CD4-positive, CD25-positive, alpha-beta regulatory T cell (primary cell): ENCODE measurements around the gene PXT1. TPM values are rescaled to one million over a fixed set of nuclear protein-coding genes. Genes with fewer than 3 reads are reported as not detected.
"Not testable (repeated sequence)": the region's sequence is repeated elsewhere in the genome, so short reads cannot be mapped to it uniquely, and the experiment has no call there.

ENCODE experiments used
- ATAC-seq, 2 donors: fragments of 150-1000 bp; cut with Tn5 transposase; one replicate each; pipeline ENCODE4 v1.10.0; 2021; ENCODE audit warnings: low read depth in 2 of 2, moderate number of reproducible peaks in 2 of 2, moderate library complexity in 1 of 2
- DNase-seq, 3 donors: peaks; one replicate each; pipeline versions ENCODE4 v3.0.0 to v3.0.0-alpha.2; 2012 to 2022; ENCODE audit warnings: mixed read lengths in 1 of 3
- H3K27ac ChIP-seq: one replicate; pipeline ENCODE4 v1.7.0; 2013; ENCODE audit warnings: mild to moderate bottlenecking, low read length; ENCODE audit not compliant: insufficient read depth, poor library complexity, severe bottlenecking
- H3K27me3 ChIP-seq: one replicate; pipeline ENCODE4 v1.7.0; 2013; ENCODE audit warnings: low read length; ENCODE audit not compliant: control insufficient read depth, insufficient read depth
- H3K36me3 ChIP-seq: one replicate; pipeline ENCODE4 v1.7.0; 2013; ENCODE audit warnings: mild to moderate bottlenecking, low read length, moderate library complexity; ENCODE audit not compliant: control insufficient read depth, insufficient read depth
- H3K4me1 ChIP-seq: 2 replicates; pipeline ENCODE4 v1.7.0; 2013; ENCODE audit warnings: mild to moderate bottlenecking, low read length; ENCODE audit not compliant: insufficient read depth, control insufficient read depth, poor library complexity, severe bottlenecking
- H3K4me3 ChIP-seq: one replicate; pipeline ENCODE4 v1.7.0; 2013; ENCODE audit warnings: low read depth, mild to moderate bottlenecking, low read length, moderate library complexity
- H3K9me3 ChIP-seq, 2 experiments: 1 replicate in 1 of 2; 2 replicates in 1 of 2; pipeline ENCODE4 v1.7.0; 2013; ENCODE audit warnings: low read length in 2 of 2, mild to moderate bottlenecking in 1 of 2, moderate library complexity in 1 of 2; ENCODE audit not compliant: control insufficient read depth in 2 of 2
- H3K27ac Mint-ChIP-seq, 3 donors: one replicate each; pipeline ENCODE4 v1.8.0; 2020 to 2022; ENCODE audit warnings: mild to moderate bottlenecking in 3 of 3, mixed read lengths in 3 of 3, moderate library complexity in 2 of 3
- H3K27me3 Mint-ChIP-seq: one replicate; pipeline ENCODE4 v1.8.0; 2022; ENCODE audit warnings: mild to moderate bottlenecking, mixed read lengths
- H3K36me3 Mint-ChIP-seq: one replicate; pipeline ENCODE4 v1.8.0; 2020; ENCODE audit warnings: mixed read lengths
- H3K4me1 Mint-ChIP-seq, 4 donors: one replicate each; pipeline ENCODE4 v1.8.0; 2020 to 2022; ENCODE audit warnings: mixed read lengths in 4 of 4, mild to moderate bottlenecking in 1 of 4
- H3K4me3 Mint-ChIP-seq, 4 donors: one replicate each; pipeline ENCODE4 v1.8.0; 2020 to 2022; ENCODE audit warnings: mild to moderate bottlenecking in 4 of 4, mixed read lengths in 4 of 4, moderate library complexity in 3 of 4
- H3K9me3 Mint-ChIP-seq, 7 donors: one replicate each; pipeline ENCODE4 v1.8.0; 2020 to 2022; ENCODE audit warnings: mixed read lengths in 7 of 7, mild to moderate bottlenecking in 3 of 7, moderate library complexity in 2 of 7
- polyA plus RNA-seq, 4 donors: library from polyadenylated mRNA; unstranded; fragments of 300-500 nt; fragmentation: Illumina TruSeq; gene quantifications; one replicate each; pipeline ENCODE4 v1.2.3, GENCODE V29; 2021
- total RNA-seq: library from RNA; stranded (reverse); gene quantifications from one replicate; pipeline ENCODE4 v1.2.3, GENCODE V29; 2022

PXT1 gene
- total and polyA plus RNA-seq, 5 donors from 2014 or later = 0.08 to 0.37 (median 0.09) TPM; not detected in 2

DNA sequence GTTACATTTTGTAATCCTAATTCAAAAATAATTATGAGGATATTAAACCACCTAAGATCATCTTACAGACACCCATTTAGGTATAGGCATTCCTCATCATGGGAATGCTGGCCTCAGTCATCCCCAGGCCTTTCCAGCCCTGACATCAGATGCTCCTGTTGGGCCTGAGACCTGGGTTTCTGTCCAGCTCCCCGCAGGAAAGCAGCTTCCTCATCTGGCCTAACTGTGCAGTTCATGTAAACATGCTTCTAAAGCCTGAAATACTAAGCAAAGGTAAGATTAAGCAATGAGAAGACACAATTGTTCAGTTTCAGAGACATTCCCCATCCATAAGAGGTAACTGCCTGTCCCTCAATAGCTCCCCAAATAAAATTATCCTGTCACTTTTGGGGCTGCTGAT is 74.2 kb downstream of the PXT1 start:
- Histone ChIP-seq H3K4me1 (peaks cover 4% of the 10 kb centered on the region), H3K36me3 (no peaks in the 10 kb centered on the region), H3K9me3 (no peaks in the 10 kb centered on the region), H3K27ac (no peak overlapping the region), H3K27me3 (no peaks in the 10 kb centered on the region), H3K4me3 (no peak overlapping the region)
- Mint-ChIP-seq H3K4me1 (no peaks in the 10 kb centered on the region), H3K27ac (peak overlapping the region in 1 of 3 donors; percentile 12), H3K27me3 (no peaks in the 10 kb centered on the region), H3K9me3 (no peaks in the 10 kb centered on the region), H3K36me3 (peaks cover 8% of the 10 kb centered on the region), H3K4me3 (no peak overlapping the region)
- no peak for ATAC-seq
- DNase-seq = no peak

GRCh38 chr6:36367743-36368142 is 74.9 kb downstream of the PXT1 start:
- Histone ChIP-seq H3K9me3 (no peaks in the 10 kb centered on the region), H3K27me3 (no peaks in the 10 kb centered on the region), H3K27ac (no peak overlapping the region), H3K36me3 (no peaks in the 10 kb centered on the region), H3K4me1 (peaks cover 4% of the 10 kb centered on the region), H3K4me3 (no peak overlapping the region)
- ATAC-seq (no peak), DNase-seq (no peak)
- H3K36me3 Mint-ChIP-seq = peaks cover 7% of the 10 kb centered on the region
- no peaks in the 10 kb centered on the region for H3K4me1 Mint-ChIP-seq
- peak overlapping the region in 1 of 3 donors; percentile 17 for H3K27ac Mint-ChIP-seq
- H3K9me3 Mint-ChIP-seq = no peaks in the 10 kb centered on the region
- H3K27me3 Mint-ChIP-seq = no peaks in the 10 kb centered on the region
- no peak overlapping the region for H3K4me3 Mint-ChIP-seq

DNA sequence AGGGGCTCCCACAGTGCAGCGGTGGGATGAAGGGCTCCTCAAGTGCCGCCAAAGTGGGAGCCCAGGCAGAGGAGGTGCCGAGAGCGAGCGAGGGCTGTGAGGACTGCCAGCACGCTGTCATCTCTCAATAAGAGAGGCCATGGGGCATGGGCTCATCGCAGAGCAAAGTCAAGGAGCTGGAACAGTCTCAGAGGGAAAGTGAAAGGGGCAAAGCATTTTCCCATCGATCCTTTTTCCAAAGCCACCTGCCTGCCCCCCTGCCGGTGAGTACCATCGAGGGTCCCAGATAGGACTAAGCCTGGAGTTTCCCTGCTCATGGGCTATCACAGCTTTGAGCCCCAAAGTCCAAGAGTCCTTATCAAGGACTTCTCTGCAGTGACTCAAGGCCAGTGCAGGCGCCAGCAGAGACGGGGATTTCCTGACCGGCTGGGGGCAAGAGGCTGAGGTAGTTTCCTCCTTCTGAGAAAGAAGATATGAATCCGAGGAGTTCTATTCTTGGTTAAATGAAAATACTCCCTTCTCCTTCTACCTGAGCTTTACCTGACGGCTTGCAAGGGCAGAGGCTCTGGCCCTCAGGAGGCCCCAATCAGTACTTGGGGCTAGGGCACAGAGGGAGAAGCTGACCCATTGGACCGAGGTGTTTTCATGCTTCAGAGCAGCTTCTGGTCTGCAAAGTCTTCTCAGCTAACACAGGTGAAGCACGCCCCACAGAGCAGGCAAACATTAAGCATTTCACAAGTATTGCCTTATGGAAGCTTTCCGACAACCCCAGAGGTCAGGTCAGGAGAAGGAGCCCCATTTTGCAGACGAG is 77.8 kb downstream of the PXT1 start:
- Mint-ChIP-seq H3K36me3 (peaks cover 5% of the 10 kb centered on the region), H3K4me1 (peaks cover 3 to 9% (median 7%) of the 10 kb centered on the region in 4 donors), H3K9me3 (no peaks in the 10 kb centered on the region), H3K4me3 (no peak overlapping the region), H3K27ac (peak overlapping the region in 1 of 3 donors; percentile 79), H3K27me3 (no peaks in the 10 kb centered on the region)
- H3K4me1 ChIP-seq = peaks cover 4% of the 10 kb centered on the region
- ATAC-seq (peak in 1 of 2 donors; percentile 19), DNase-seq (no peak)
- no peaks in the 10 kb centered on the region for H3K36me3 ChIP-seq
- no peak overlapping the region for H3K27ac ChIP-seq
- H3K9me3 ChIP-seq = no peaks in the 10 kb centered on the region
- H3K27me3 ChIP-seq = no peaks in the 10 kb centered on the region
- H3K4me3 ChIP-seq = no peak overlapping the region

DNA sequence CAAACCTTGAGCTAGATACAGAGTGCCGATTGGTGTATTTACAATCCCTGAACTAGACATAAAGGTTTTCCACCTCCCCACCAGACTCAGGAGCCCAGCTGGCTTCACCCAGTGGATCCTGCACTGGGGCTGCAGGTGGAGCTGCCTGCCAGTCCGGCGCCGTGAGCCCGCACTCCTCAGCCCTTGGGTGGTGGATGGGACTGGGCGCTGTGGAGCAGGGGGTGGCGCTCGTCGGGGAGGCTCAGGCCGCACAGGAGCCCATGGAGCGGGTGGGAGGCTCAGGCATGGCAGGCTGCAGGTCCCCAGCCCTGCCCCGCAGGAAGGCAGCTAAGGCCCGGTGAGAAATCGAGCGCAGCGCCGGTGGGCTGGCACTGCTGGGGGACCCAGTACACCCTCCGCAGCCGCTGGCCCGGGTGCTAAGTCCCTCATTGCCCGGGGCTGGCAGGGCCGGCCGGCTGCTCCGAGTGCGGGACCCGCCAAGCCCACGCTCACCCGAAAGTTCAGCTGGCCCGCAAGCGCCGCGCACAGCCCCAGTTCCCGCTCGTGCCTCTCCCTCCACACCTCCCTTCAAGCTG is 78.5 kb downstream of the PXT1 start:
- H3K36me3 Mint-ChIP-seq, H3K27ac Mint-ChIP-seq, H3K4me1 ChIP-seq, ATAC-seq, H3K36me3 ChIP-seq, H3K9me3 ChIP-seq, H3K9me3 Mint-ChIP-seq, H3K27ac ChIP-seq, H3K4me3 ChIP-seq, H3K4me3 Mint-ChIP-seq, H3K27me3 Mint-ChIP-seq, DNase-seq, H3K27me3 ChIP-seq, H3K4me1 Mint-ChIP-seq: not testable (repeated sequence)

DNA sequence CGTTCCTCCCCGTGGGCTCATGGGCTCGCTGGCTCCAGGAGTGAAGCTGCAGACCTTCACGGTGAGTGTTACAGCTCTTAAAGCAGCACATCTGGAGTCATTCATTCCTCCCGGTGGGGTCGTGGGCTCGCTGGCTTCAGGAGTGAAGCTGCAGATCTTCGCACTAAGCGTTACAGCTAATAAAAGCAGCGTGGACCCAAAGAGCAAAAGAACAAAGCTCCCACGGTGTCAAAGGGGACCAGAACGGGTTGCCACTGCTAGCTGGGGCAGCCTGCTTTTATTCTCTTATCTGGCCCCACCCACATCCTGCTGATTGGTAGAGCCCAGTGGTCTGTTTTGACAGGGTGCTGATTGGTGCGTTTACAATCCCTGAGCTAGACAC is 79.3 kb downstream of the PXT1 start:
- DNase-seq, H3K9me3 Mint-ChIP-seq, ATAC-seq, H3K4me3 Mint-ChIP-seq, H3K4me1 Mint-ChIP-seq, H3K4me3 ChIP-seq, H3K4me1 ChIP-seq, H3K36me3 Mint-ChIP-seq, H3K36me3 ChIP-seq, H3K9me3 ChIP-seq, H3K27ac ChIP-seq, H3K27me3 Mint-ChIP-seq, H3K27me3 ChIP-seq, H3K27ac Mint-ChIP-seq: not testable (repeated sequence)

DNA sequence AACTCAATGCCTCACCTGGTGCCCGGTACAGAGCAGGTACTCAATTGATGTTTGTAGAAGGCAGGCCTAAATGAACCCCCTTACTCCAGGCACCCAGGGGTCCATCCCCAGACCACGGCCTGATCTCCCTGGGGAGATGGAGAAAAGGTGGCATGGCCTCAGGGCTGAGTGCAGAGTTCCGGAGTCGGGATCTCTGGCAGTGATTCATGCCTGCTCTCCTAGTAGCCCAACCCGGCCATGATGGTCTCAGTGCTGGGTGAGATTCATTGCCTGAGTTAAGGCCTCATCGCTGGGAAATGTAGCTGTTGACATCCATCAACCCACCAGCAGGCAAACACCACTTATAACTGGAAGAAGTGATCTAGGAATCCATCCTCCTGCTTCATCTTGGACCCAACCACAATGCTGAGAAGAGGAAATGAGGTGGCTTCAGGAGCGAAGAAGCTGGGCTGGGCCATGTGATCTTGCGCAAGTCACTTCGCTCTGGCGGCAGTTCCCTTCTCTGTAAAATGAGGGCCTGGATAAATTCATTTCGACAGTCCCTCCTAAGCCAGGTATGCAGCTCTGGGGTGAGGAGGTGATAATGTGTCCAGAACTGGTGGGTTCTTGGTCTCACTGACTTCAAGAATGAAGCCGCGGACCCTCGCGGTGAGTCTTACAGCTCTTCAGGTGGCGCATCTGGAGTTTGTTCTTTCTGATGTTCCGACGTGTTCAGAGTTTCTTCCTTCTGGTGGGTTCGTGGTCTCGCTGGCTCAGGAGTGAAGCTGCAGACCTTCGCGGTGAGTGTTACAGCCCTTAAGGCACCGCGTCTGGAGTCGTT is 79.9 kb downstream of the PXT1 start:
- no peaks in the 10 kb centered on the region for H3K27me3 Mint-ChIP-seq
- Histone ChIP-seq H3K27me3 (no peaks in the 10 kb centered on the region), H3K4me3 (no peak overlapping the region), H3K27ac (no peak overlapping the region), H3K9me3 (no peaks in the 10 kb centered on the region), H3K4me1 (peaks cover 4% of the 10 kb centered on the region), H3K36me3 (no peaks in the 10 kb centered on the region)
- H3K27ac Mint-ChIP-seq = no peak overlapping the region
- peaks cover 3 to 9% (median 7%) of the 10 kb centered on the region in 4 donors for H3K4me1 Mint-ChIP-seq
- H3K36me3 Mint-ChIP-seq = peaks cover 4% of the 10 kb centered on the region
- peaks cover 0 to 2% (median 0%) of the 10 kb centered on the region in 7 donors for H3K9me3 Mint-ChIP-seq
- DNase-seq (no peak), ATAC-seq (no peak)
- H3K4me3 Mint-ChIP-seq = no peak overlapping the region

- DNase-seq (no peak), ATAC-seq (no peak)
- H3K27ac ChIP-seq = no peak overlapping the region
- no peaks in the 10 kb centered on the region for H3K36me3 ChIP-seq
- peaks cover 1% of the 10 kb centered on the region for H3K27me3 ChIP-seq
- H3K27me3 Mint-ChIP-seq = no peaks in the 10 kb centered on the region
- H3K4me3 ChIP-seq = no peak overlapping the region
- H3K36me3 Mint-ChIP-seq = no peaks in the 10 kb centered on the region
- H3K4me3 Mint-ChIP-seq = no peak overlapping the region
- no peaks in the 10 kb centered on the region for H3K9me3 ChIP-seq
- peaks cover 4% of the 10 kb centered on the region for H3K4me1 ChIP-seq
- peaks cover 3 to 9% (median 7%) of the 10 kb centered on the region in 4 donors for H3K4me1 Mint-ChIP-seq
- peaks cover 0 to 2% (median 0%) of the 10 kb centered on the region in 7 donors for H3K9me3 Mint-ChIP-seq
- H3K27ac Mint-ChIP-seq = no peak overlapping the region
Observed at GRCh38 chr6:36361071-36361470, 81.6 kb downstream of the PXT1 start.
